HepG2 (cell line): ENCODE measurements around the gene FOXD1. TPM values are rescaled to one million over a fixed set of nuclear protein-coding genes. Genes with fewer than 3 reads are reported as not detected.

ENCODE experiments used
- ATAC-seq: fragments of 200-7000 bp; cut with Tn5 transposase; 3 replicates; pipeline ENCODE4 v1.9.1; 2020; ENCODE audit warnings: mild to moderate bottlenecking, moderate library complexity
- BruUV-seq: library from RNA; stranded (reverse); fragments of 400-500 nt; replicated peaks from 2 replicates; lab custom pipeline; 2021; lab: Mats Ljungman, UMichigan
- CTCF ChIA-PET: fragments of 300-600 bp; formaldehyde crosslinking; extraction: SDS; loops from one replicate; lab custom pipeline; 2021; ENCODE audit warnings: low total read pairs, inconsistent platforms, low intra/inter-chr PET ratio; lab: Yijun Ruan, JAX
- POLR2A ChIA-PET: fragments of 350-600 bp; sonication (Branson Sonifier 250); formaldehyde crosslinking; loops from one replicate; lab custom pipeline; 2020; ENCODE audit warnings: antibody characterized with exemption, inconsistent platforms; lab: Yijun Ruan, JAX
- DNase-seq: peaks from one replicate; pipeline ENCODE4 v3.0.0-alpha.2; 2015; ENCODE audit warnings: low spot score
- FAIRE-seq: peaks from 3 replicates; lab custom pipeline; 2011; peaks lifted over from hg19 to GRCh38; lab: Jason Lieb, UNC
- H2AFZ ChIP-seq: one replicate; pipeline ENCODE4 v1.6.1; 2011; ENCODE audit warnings: low read length, inconsistent platforms
- H3K27ac ChIP-seq: fragments of 300-600 bp; 3 replicates; pipeline ENCODE4 v1.8.0; 2011; ENCODE audit warnings: mixed run types, mild to moderate bottlenecking, mixed read lengths, low read length, inconsistent platforms; ENCODE audit not compliant: insufficient read depth; ENCODE audit errors: extremely low read length
- H3K27me3 ChIP-seq, 2 experiments: fragments of 200-600 bp in 1 of 2; 2 replicates in 1 of 2; 3 replicates in 1 of 2; pipeline versions ENCODE4 v1.6.0 to v1.8.0; 2011; ENCODE audit warnings: low read length in 2 of 2, mild to moderate bottlenecking in 2 of 2, moderate library complexity in 2 of 2, inconsistent platforms in 1 of 2; ENCODE audit not compliant: insufficient read depth in 2 of 2, control insufficient read depth in 1 of 2
- H3K36me3 ChIP-seq, 2 experiments: fragments of 200-600 bp in 1 of 2; replicated peaks in 1 of 2; 2 replicates in 1 of 2; 3 replicates in 1 of 2; pipeline versions ENCODE4 v1.5.1 to v1.8.0; 2011; ENCODE audit warnings: low read length in 2 of 2, inconsistent platforms in 1 of 2; ENCODE audit not compliant: insufficient read depth in 2 of 2, control insufficient read depth in 1 of 2
- H3K4me1 ChIP-seq: 2 replicates; pipeline ENCODE4 v1.5.1; 2012; ENCODE audit warnings: low read length, inconsistent platforms; ENCODE audit not compliant: insufficient read depth
- H3K4me2 ChIP-seq: 2 replicates; pipeline ENCODE4 v1.6.0; 2011; ENCODE audit warnings: low read depth, low read length, inconsistent platforms
- H3K4me3 ChIP-seq, 3 experiments: fragments of 200-600 bp in 1 of 3; sonication (generic), shearing (Covaris generic) in 1 of 3; replicated peaks in 1 of 3; 2 replicates each; pipeline ENCODE4 v1.5.1; 2011 to 2016; ENCODE audit warnings: low read length in 3 of 3, inconsistent platforms in 2 of 3, low read depth in 2 of 3, mild to moderate bottlenecking in 2 of 3, control low read depth in 1 of 3, mixed read lengths in 1 of 3; ENCODE audit not compliant: insufficient read depth in 1 of 3
- H3K79me2 ChIP-seq: one replicate; pipeline ENCODE4 v1.6.1; 2011; ENCODE audit warnings: low read length, inconsistent platforms; ENCODE audit not compliant: insufficient read depth
- H3K9ac ChIP-seq: 2 replicates; pipeline ENCODE4 v1.6.0; 2011; ENCODE audit warnings: mild to moderate bottlenecking, low read depth, low read length, inconsistent platforms; ENCODE audit not compliant: insufficient read depth
- H3K9me3 ChIP-seq: 2 replicates; pipeline ENCODE4 v1.5.1; 2012; ENCODE audit warnings: mild to moderate bottlenecking, low read length
- H4K20me1 ChIP-seq: 2 replicates; pipeline ENCODE4 v1.6.0; 2011; ENCODE audit warnings: inconsistent platforms, mild to moderate bottlenecking, low read length, moderate library complexity; ENCODE audit not compliant: insufficient read depth
- KIAA2018 ChIP-seq: sonication (generic); formaldehyde crosslinking; IDR thresholded peaks from 2 replicates; pipeline ENCODE4 v1.5.0; 2020; ENCODE audit warnings: mild to moderate bottlenecking, missing genetic modification reagents, borderline replicate concordance
- PAXIP1 ChIP-seq: sonication (generic); formaldehyde crosslinking; conservative IDR thresholded peaks from 2 replicates; pipeline ENCODE4 v1.4.0; 2020; ENCODE audit warnings: mild to moderate bottlenecking, missing genetic modification reagents, moderate library complexity
- ZNF251 ChIP-seq: sonication (generic); formaldehyde crosslinking; IDR thresholded peaks from 2 replicates; pipeline ENCODE4 v1.9.0; 2021; ENCODE audit warnings: mild to moderate bottlenecking, missing genetic modification reagents
- ZNF713 ChIP-seq: sonication (generic); formaldehyde crosslinking; IDR thresholded peaks from 2 replicates; pipeline ENCODE4 v1.4.0; 2020; ENCODE audit warnings: mild to moderate bottlenecking, missing genetic modification reagents
- in situ Hi-C: cut with HindIII; loops from 2 replicates; pipeline ENCODE4 v1.10.0; 2017; ENCODE audit warnings: low pct_unique_long_range_greater_than_20kb; ENCODE audit not compliant: extremely low pct_ligation_motif_present
- intact Hi-C: fragments of 100-400 bp; cut with micrococcal nuclease; formaldehyde crosslinking; loops from one replicate; pipeline ENCODE4 v1.10.0; 2022; ENCODE audit not compliant: unreplicated experiment
- polyA plus RNA-seq, 8 experiments: library from polyadenylated mRNA; depleted of rRNA in 3 of 8; stranded (reverse) in 7 of 8; unstranded in 1 of 8; fragments of >200 nt; fragmentation: Illumina TruSeq in 4 of 8; extraction: Trizol in 4 of 8; gene quantifications; 2 replicates each; pipeline versions ENCODE4 v1.2.1 to v1.2.3, GENCODE V29; 2011 to 2016; ENCODE audit warnings: low read depth in 4 of 8, missing spikeins in 1 of 8, mixed read lengths in 1 of 8; ENCODE audit not compliant: insufficient read depth in 1 of 8
- total RNA-seq, 5 experiments: library from RNA; depleted of rRNA; stranded (reverse); fragments of >200 nt; fragmentation: Illumina TruSeq; extraction: Trizol; gene quantifications; 2 replicates each; pipeline ENCODE4 v1.2.3, GENCODE V29; 2016; ENCODE audit warnings: low read depth in 1 of 5

Gene FOXD1
- total and polyA plus RNA-seq, 2 of the 13 experiments (the other 11 are each of a cell fraction or from before 2014, with no cell fraction given) = 0.04 to 0.05 TPM

GRCh38 chr5:73442231-73442811 is 6.3 kb downstream of the FOXD1 start (continued):
- TF ChIP-seq KIAA2018 (CRISPR knock-in tag) = no peak

DNA sequence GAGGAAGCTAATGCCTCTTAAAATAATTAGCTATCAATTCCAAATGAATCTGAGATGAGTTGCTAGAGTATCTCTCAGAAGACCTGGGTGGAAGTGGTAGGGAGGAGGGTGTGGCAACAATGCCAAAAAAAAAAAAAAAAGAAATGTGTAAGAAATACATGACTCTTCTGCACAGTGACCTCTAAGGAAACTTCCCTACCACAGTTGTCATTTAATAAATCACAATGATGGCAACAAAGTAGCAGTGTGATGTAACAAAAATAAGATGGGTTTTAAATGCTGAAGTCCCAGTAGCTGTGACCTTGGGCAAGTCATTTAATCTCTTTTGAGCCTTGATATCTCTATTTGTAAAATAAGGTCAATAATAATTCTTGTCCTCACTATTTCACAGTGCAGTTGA is 7.2 kb downstream of the FOXD1 start:
- Histone ChIP-seq H3K27ac (no peak overlapping the region), H3K36me3 (no peaks in the 10 kb centered on the region), H3K4me1 (peaks cover 23% of the 10 kb centered on the region), H3K9me3 (no peaks in the 10 kb centered on the region), H3K79me2 (no peaks in the 10 kb centered on the region), H3K4me3 (no peak overlapping the region), H3K27me3 (peaks cover 11 to 87% of the 10 kb centered on the region in 2 experiments), H3K4me2 (no peak overlapping the region), H2AFZ (no peak overlapping the region), H3K9ac (no peak overlapping the region), H4K20me1 (no peaks in the 10 kb centered on the region)
- DNase-seq = no peak
- no TSS peak for BruUV-seq
- FAIRE-seq = no peak
- in situ Hi-C loops (loop anchor here (10.0 kb wide), 1 partner anchor 227 kb away; no protein-coding TSS in a partner anchor), intact Hi-C loops (no loop called here)
- POLR2A ChIA-PET = no interaction called here
- ATAC-seq = no peak
- TF ChIP-seq ZNF251 (CRISPR knock-in tag) (no peak), PAXIP1 (CRISPR knock-in tag) (no peak), ZNF713 (no peak)
- CTCF ChIA-PET = no interaction called here
